ENCODE data around the gene RUNX2.
A peak's percentile ranks its signal among the peaks of the same experiment; 100 is the strongest.
"Not testable (repeated sequence)": the region's sequence is repeated elsewhere in the genome, so short reads cannot be mapped to it uniquely, and the experiment has no call there.

RUNX2 gene

GRCh38 chr6:45327956-45328522, at the start of gene RUNX2:
Gene RUNX2, plus strand, starts transcription at chr6:45328330. Its CDS starts 397 bp downstream, at chr6:45328727.
- no peaks in the 10 kb centered on the region for H3K36me3 Mint-ChIP-seq
- peaks cover 45% of the 10 kb centered on the region for H3K4me1 Mint-ChIP-seq
- peak within 1 kb of the TSS; percentile 30 for H3K27ac Mint-ChIP-seq
- peak within 1 kb of the TSS; percentile 37 for H3K4me3 Mint-ChIP-seq
- H3K27me3 Mint-ChIP-seq = no peaks in the 10 kb centered on the region
- H3K9me3 Mint-ChIP-seq = no peaks in the 10 kb centered on the region

- H3K4me3 Mint-ChIP-seq = no peak overlapping the region
- H3K9me3 Mint-ChIP-seq = peaks cover 8% of the 10 kb centered on the region
- peaks cover 21% of the 10 kb centered on the region for H3K36me3 Mint-ChIP-seq
- no peaks in the 10 kb centered on the region for H3K27me3 Mint-ChIP-seq
- peaks cover 7% of the 10 kb centered on the region for H3K4me1 Mint-ChIP-seq
- H3K27ac Mint-ChIP-seq = no peak overlapping the region
Observed at GRCh38 chr6:45278367-45278766, 49.8 kb upstream of the RUNX2 start.

- not testable (repeated sequence) for H3K27ac Mint-ChIP-seq, H3K4me1 Mint-ChIP-seq, H3K4me3 Mint-ChIP-seq, H3K27me3 Mint-ChIP-seq, H3K9me3 Mint-ChIP-seq
- H3K36me3 Mint-ChIP-seq = peaks cover 13% of the 10 kb centered on the region
Observed at GRCh38 chr6:45286707-45287106, 41.4 kb upstream of the RUNX2 start.

GRCh38 chr6:45289751-45290514, 38.2 kb upstream of the RUNX2 start:
- peaks cover 5% of the 10 kb centered on the region for H3K36me3 Mint-ChIP-seq

GRCh38 chr6:45293306-45293705, 34.8 kb upstream of the RUNX2 start:
- Mint-ChIP-seq H3K36me3 (peaks cover 7% of the 10 kb centered on the region), H3K27ac (peak overlapping the region; percentile 27), H3K9me3 (no peaks in the 10 kb centered on the region), H3K27me3 (no peaks in the 10 kb centered on the region), H3K4me3 (peak overlapping the region; percentile 23), H3K4me1 (peaks cover 31% of the 10 kb centered on the region)

More at GRCh38 chr6:45289751-45290514, 38.2 kb upstream of the RUNX2 start:
- H3K9me3 Mint-ChIP-seq = no peaks in the 10 kb centered on the region
- H3K4me3 Mint-ChIP-seq = no peak overlapping the region
- no peak overlapping the region for H3K27ac Mint-ChIP-seq
- H3K4me1 Mint-ChIP-seq = peaks cover 31% of the 10 kb centered on the region
- H3K27me3 Mint-ChIP-seq = no peaks in the 10 kb centered on the region

- H3K4me3 Mint-ChIP-seq, H3K9me3 Mint-ChIP-seq, H3K27me3 Mint-ChIP-seq, H3K36me3 Mint-ChIP-seq, H3K27ac Mint-ChIP-seq: not testable (repeated sequence)
- H3K4me1 Mint-ChIP-seq = peaks cover 31% of the 10 kb centered on the region
Observed at GRCh38 chr6:45294065-45294701, 33.9 kb upstream of the RUNX2 start.

- Mint-ChIP-seq H3K4me1 (peaks cover 31% of the 10 kb centered on the region), H3K36me3 (peaks cover 2% of the 10 kb centered on the region), H3K9me3 (no peaks in the 10 kb centered on the region), H3K27me3 (no peaks in the 10 kb centered on the region), H3K4me3 (no peak overlapping the region), H3K27ac (no peak overlapping the region)
Observed at GRCh38 chr6:45297320-45297719, 30.8 kb upstream of the RUNX2 start.

- Mint-ChIP-seq H3K9me3 (no peaks in the 10 kb centered on the region), H3K4me3 (no peak overlapping the region)
Observed at GRCh38 chr6:45299096-45299581, 29.0 kb upstream of the RUNX2 start.

GRCh38 chr6:45300736-45301135, 27.4 kb upstream of the RUNX2 start:
- Mint-ChIP-seq H3K27ac (no peak overlapping the region), H3K27me3 (no peaks in the 10 kb centered on the region), H3K36me3 (peaks cover 4% of the 10 kb centered on the region), H3K4me3 (no peak overlapping the region), H3K4me1 (peaks cover 9% of the 10 kb centered on the region), H3K9me3 (no peaks in the 10 kb centered on the region)

More at GRCh38 chr6:45299096-45299581, 29.0 kb upstream of the RUNX2 start:
- Mint-ChIP-seq H3K4me1 (peaks cover 13% of the 10 kb centered on the region), H3K27me3 (no peaks in the 10 kb centered on the region), H3K27ac (no peak overlapping the region), H3K36me3 (peaks cover 4% of the 10 kb centered on the region)

- no peak overlapping the region for H3K4me3 Mint-ChIP-seq
- no peak overlapping the region for H3K27ac Mint-ChIP-seq
- peaks cover 9% of the 10 kb centered on the region for H3K4me1 Mint-ChIP-seq
- H3K27me3 Mint-ChIP-seq = no peaks in the 10 kb centered on the region
- peaks cover 5% of the 10 kb centered on the region for H3K36me3 Mint-ChIP-seq
- no peaks in the 10 kb centered on the region for H3K9me3 Mint-ChIP-seq
Observed at GRCh38 chr6:45301348-45302142, 26.6 kb upstream of the RUNX2 start.

GRCh38 chr6:45302832-45303231, 25.3 kb upstream of the RUNX2 start:
- H3K9me3 Mint-ChIP-seq = no peaks in the 10 kb centered on the region
- H3K27me3 Mint-ChIP-seq = no peaks in the 10 kb centered on the region
- H3K4me3 Mint-ChIP-seq = no peak overlapping the region
- no peak overlapping the region for H3K27ac Mint-ChIP-seq
- H3K4me1 Mint-ChIP-seq = peaks cover 12% of the 10 kb centered on the region
- peaks cover 5% of the 10 kb centered on the region for H3K36me3 Mint-ChIP-seq

- H3K4me1 Mint-ChIP-seq = peaks cover 31% of the 10 kb centered on the region
- H3K9me3 Mint-ChIP-seq = no peaks in the 10 kb centered on the region
- no peak overlapping the region for H3K4me3 Mint-ChIP-seq
- H3K27me3 Mint-ChIP-seq = no peaks in the 10 kb centered on the region
- no peak overlapping the region for H3K27ac Mint-ChIP-seq
- peaks cover 9% of the 10 kb centered on the region for H3K36me3 Mint-ChIP-seq
Observed at GRCh38 chr6:45305546-45305945, 22.6 kb upstream of the RUNX2 start.

- Mint-ChIP-seq H3K4me1 (peaks cover 56% of the 10 kb centered on the region), H3K27me3 (no peaks in the 10 kb centered on the region), H3K9me3 (peaks cover 5% of the 10 kb centered on the region), H3K27ac (peak overlapping the region; percentile 72), H3K4me3 (peak overlapping the region; percentile 27), H3K36me3 (peaks cover 16% of the 10 kb centered on the region)
Observed at GRCh38 chr6:45310118-45310788, 17.9 kb upstream of the RUNX2 start.

- H3K9me3 Mint-ChIP-seq = peaks cover 5% of the 10 kb centered on the region
- H3K4me3 Mint-ChIP-seq = no peak overlapping the region
- H3K4me1 Mint-ChIP-seq = peaks cover 48% of the 10 kb centered on the region
- H3K36me3 Mint-ChIP-seq = peaks cover 20% of the 10 kb centered on the region
- H3K27ac Mint-ChIP-seq = no peak overlapping the region
- H3K27me3 Mint-ChIP-seq = no peaks in the 10 kb centered on the region
Observed at GRCh38 chr6:45314146-45314545, 14.0 kb upstream of the RUNX2 start.

- peaks cover 7% of the 10 kb centered on the region for H3K36me3 Mint-ChIP-seq
- no peak overlapping the region for H3K27ac Mint-ChIP-seq
- H3K4me1 Mint-ChIP-seq = peaks cover 24% of the 10 kb centered on the region
- no peaks in the 10 kb centered on the region for H3K27me3 Mint-ChIP-seq
- no peak overlapping the region for H3K4me3 Mint-ChIP-seq
- no peaks in the 10 kb centered on the region for H3K9me3 Mint-ChIP-seq
Observed at GRCh38 chr6:45320349-45320748, 7.8 kb upstream of the RUNX2 start.
